HCT116 (cell line): Measurements from ENCODE around the gene FBXL7.

Source experiments
- CTCF ChIP-seq, 3 experiments: fragments of 200-600 bp in 1 of 3; sonication (generic) in 1 of 3; IDR thresholded peaks in 2 of 3; conservative IDR thresholded peaks in 1 of 3; 2 replicates each; pipeline ENCODE4 v1.5.1; 2012 to 2017; ENCODE audit warnings: low read depth in 2 of 3, low read length in 2 of 3, antibody characterized with exemption in 1 of 3, borderline replicate concordance in 1 of 3, control low read depth in 1 of 3, mild to moderate bottlenecking in 1 of 3, mixed read lengths in 1 of 3, mixed run types in 1 of 3, moderate library complexity in 1 of 3; ENCODE audit not compliant: insufficient read depth in 1 of 3
- EZH2phosphoT487 ChIP-seq: fragments of 200-600 bp; IDR thresholded peaks from 2 replicates; pipeline ENCODE4 v1.6.1; 2018; ENCODE audit warnings: antibody characterized with exemption, borderline replicate concordance
- POLR2AphosphoS5 ChIP-seq: IDR thresholded peaks from 2 replicates; pipeline ENCODE4 v1.6.1; 2011; ENCODE audit warnings: mild to moderate bottlenecking, low read depth, low read length, moderate library complexity
- REST ChIP-seq: IDR thresholded peaks from 2 replicates; pipeline ENCODE4 v1.6.1; 2012; ENCODE audit warnings: low read depth
- SIN3A ChIP-seq: IDR thresholded peaks from 2 replicates; pipeline ENCODE4 v1.6.1; 2012; ENCODE audit warnings: low read depth

- TF ChIP-seq CTCF (IDR thresholded peaks at IDR 0.05 in 2 of 3, conservative IDR thresholded peaks at IDR 0.05 in 1 of 3; ENCODE audit: borderline replicate concordance in 1 of 3, insufficient read depth in 1 of 3, low read depth in 2 of 3, low read length in 2 of 3) = no peak
- TF ChIP-seq EZH2phosphoT487 = no peak
- no peak for TF ChIP-seq POLR2AphosphoS5
- TF ChIP-seq SIN3A = no peak
- TF ChIP-seq REST = no peak
These were observed 40.8 kb upstream of the FBXL7 start for GRCh38 chr5:15459200-15459599.
